Stimulated activated CD8-positive, alpha-beta memory T cell treated with anti-CD3 and anti-CD28 coated beads, Interleukin-4, amount 100 ng/mL, for 1 hour (primary cell): Measurements from ENCODE around the gene COX17.

Experiments used
- DNase-seq, 2 donors: peaks; one replicate each; pipeline ENCODE4 v3.0.0-alpha.2; 2020; ENCODE audit warnings: low read depth in 2 of 2, low spot score in 1 of 2

COX17 gene

DNA sequence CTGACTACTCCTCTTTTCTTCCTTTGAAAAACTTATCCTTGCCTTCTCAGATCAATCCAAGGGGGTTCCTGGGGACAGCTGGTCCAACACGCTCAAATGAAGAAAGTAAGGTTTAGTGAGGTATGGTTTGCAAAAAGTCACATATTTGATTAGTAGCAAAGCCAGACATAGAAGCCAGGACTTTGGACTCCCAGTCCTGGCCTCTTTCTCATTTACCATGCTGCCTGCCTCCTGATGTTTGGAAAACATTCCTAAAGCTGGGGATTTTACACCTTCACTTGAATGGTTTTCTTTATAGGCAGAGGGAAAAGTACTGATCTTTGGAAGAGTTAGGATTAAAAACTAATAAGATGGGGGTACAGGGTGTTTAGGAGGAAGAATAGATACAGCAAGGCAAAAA lies 31.4 kb downstream of the COX17 start:
- DNase-seq, result no peak

DNA sequence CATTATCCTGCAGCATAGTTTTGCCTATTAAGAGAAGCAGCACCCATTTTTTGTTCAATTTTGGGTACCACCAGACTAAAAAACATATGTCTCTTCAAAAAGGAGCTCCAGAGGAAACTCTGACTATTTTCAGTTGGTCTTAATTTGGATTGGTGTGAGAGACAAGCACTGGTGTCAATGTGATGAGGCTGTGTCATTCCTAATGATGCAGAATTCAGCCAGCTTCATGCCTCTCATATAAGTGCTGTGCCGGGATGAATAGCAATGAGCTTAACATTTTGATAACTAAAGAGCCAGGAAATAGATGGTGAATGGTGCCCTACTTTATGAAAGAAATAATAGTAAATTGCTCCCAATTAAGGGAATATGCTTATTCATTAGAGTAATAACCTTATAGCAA lies 32.7 kb downstream of the COX17 start:
- no peak for DNase-seq

- no peak for DNase-seq
Observed at GRCh38 chr3:119643528-119643927, 33.7 kb downstream of the COX17 start.

DNA sequence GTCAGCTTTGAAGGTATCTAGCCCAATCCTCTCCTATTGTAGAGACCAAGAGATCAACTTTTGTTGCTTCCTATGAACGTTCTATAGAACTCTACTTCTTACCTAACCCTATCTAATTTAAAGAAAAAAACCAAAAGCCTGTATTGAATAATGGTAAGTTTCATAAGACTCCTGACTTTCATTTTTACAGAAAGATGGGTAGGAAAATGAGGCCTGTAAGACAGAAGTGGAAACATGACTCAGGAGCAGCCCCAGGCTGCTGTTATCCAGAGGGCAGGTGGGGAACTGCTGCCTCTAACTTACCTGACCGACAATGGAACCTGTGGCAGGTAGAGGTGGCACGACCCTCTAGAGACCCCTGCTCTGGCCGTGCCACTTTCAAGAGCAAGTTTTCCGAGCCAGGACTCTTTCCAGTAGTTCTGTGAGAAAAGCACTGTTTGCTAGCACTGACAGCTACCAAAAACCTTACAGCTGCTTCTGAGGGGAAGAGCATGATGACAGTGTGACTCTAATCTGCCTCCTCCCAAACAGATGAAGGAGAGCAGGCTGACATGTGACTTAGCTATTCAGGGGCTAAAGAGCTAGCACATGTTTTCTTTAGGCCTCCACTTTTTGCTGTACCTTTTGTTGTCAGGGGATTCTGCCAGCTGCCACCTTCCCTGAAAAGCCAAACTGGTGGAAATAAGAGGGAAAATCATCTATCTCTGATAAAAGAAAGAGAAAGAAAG lies 34.3 kb downstream of the COX17 start:
- DNase-seq, result no peak

GRCh38 chr3:119641416-119641815 lies 35.8 kb downstream of the COX17 start:
- no peak for DNase-seq

- no peak for DNase-seq
Observed at GRCh38 chr3:119639494-119640350, 37.5 kb downstream of the COX17 start.

GRCh38 chr3:119637679-119638477 lies 39.3 kb downstream of the COX17 start:
- no peak for DNase-seq

- no peak for DNase-seq
Observed at GRCh38 chr3:119636891-119637611, 40.2 kb downstream of the COX17 start.

DNA sequence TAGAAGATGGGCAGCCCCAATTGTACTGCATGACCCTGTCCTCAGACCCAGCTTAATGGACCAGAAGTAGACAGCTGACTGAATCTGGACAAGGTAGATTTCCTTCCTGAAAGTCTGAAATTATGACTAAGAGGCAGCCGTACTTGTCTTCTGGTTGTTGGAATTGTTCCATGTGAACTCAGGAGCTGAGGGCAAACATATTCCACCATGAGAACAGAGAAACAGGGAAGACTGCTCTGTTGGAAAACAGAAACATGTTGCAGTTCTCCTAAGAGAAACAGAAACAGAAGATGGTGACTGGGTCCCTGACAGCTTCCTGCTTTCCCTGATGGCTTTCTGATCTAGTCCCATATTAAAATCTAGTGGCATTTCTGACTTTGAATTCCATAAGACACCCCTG lies 41.0 kb downstream of the COX17 start:
- DNase-seq, result no peak

GRCh38 chr3:119635719-119636118 lies 41.5 kb downstream of the COX17 start:
- no peak for DNase-seq

- no peak for DNase-seq
Observed at GRCh38 chr3:119632829-119633228, 44.4 kb downstream of the COX17 start.

DNA sequence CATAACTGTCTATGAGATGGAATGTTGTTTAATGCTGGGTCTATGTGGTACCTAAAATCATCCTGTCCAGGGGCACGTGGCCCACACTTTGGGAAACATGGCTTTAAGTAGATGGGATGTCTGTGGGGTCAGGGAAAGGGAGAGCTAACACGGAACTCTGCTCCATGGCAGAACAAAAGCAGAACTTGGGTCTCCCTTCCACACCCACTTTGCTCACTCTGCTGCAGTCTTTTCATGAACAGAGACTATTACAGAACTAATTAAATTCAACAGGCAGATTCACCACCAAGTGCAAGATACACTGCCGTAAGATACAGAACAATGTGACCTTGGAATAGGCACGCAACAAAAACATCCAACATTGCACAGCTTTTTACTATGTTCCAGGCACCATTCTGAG lies 45.0 kb downstream of the COX17 start:
- DNase-seq, result no peak

GRCh38 chr3:119631516-119631915 lies 45.7 kb downstream of the COX17 start:
- DNase-seq, result no peak

DNA sequence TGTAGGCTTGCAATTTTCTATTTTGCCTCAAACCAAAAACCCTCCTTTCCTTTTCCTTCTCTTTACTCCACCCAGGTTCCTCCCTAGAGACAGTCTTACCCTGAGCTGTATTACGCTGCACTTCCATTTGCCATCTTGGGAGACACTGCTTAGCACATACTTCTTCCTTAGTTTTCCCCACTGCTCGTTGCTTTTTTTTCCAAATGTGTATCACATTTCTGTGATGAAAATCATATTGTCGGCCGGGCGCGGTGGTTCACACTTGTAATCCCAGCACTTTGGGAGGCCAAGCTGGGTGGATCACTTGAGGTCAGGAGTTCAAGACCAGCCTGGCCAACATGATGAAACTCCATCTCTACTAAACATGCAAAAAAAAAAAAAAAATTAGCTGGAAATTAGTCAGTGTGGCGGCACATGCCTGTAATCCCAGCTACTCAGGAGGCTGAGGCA lies 46.3 kb downstream of the COX17 start:
- no peak for DNase-seq

DNA sequence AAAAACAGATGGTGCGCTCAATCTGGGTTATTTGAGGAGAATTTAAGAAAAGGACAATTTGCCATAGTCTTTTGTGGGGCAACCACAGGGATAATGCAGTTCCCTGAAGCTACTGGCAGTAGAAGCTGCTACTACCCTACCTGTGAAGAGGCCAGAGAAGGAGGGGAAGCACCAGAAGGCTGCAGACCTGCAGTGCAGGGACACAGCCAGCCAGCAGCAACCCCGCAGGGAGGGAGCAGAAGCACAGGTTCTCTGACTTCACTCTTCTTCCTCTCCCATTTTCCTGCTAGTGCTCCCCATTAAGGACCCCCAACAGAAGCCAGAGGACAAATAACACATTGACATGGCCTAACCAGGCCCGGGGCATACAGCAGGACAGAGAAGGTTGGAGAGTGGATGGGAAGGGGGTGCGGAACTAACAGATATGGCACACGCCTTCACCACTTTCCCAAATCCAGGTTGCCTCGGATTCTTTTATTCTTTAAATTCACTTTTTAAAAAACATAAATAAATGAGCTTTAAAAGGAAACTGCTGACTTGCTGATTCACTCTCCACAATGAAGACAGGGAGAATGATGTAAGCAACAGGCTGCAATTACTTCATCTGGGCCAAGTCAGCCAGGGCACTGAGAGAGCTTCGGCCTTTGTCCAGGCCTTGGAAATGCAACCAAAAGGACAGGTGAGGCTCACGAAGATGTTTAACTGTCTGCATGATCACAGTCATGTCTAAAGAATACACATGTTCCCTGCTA lies 46.9 kb downstream of the COX17 start:
- no peak for DNase-seq

GRCh38 chr3:119628816-119629445 lies 48.3 kb downstream of the COX17 start:
- no peak for DNase-seq

GRCh38 chr3:119628390-119628789 lies 48.8 kb downstream of the COX17 start:
- DNase-seq, result no peak

GRCh38 chr3:119627461-119627860 lies 49.7 kb downstream of the COX17 start:
- no peak for DNase-seq

- no peak for DNase-seq
Observed at GRCh38 chr3:119626196-119626595, 51.0 kb downstream of the COX17 start.
